ENCODE results near the gene TFAM. TPM values are rescaled to one million over a fixed set of nuclear protein-coding genes. Genes with fewer than 3 reads are reported as not detected.
A peak's percentile ranks its signal among the peaks of the same experiment; 100 is the strongest.

TFAM gene
- total RNA-seq, 1 donor from 2014 or later = 16.1 TPM

DNA sequence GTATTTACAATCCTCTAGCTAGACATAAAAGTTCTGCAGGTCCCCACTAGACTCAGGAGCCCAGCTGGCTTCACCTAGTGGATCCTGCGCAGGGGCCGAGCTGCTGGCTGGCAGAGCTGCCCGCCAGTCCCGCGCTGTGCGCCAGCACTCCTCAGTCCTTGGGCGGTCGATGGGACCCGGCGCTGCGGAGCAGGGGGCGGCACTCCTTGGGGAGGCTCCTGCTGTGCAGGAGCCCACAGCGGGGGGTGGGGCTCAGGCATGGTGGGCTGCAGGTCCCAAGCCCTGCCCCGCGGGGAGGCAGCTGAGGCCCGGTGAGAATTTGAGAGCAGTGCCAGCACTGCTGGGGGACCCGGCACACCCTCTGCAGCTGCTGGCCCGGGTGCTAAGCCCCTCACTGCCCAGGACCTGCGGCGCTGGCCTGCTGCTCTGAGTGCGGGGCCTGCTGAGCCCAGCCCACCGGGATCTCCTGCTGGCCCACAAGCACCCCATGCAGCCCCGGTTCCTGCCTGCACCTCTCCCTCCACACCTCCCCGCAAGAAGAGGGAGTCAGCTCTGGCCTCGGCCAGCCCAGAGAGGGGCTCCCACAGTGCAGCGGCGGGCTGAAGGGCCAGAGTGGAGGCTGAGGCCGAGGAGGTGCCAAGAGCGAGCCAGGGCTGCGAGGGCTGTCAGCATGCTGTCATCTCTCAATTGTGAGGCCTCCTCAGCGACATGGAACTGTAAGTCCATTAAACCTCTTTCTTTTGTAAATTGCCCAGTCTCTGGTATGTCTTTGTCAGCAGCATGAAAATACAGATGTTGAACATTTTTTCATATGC lies 63.1 kb downstream of the TFAM start:
- Mint-ChIP-seq H3K36me3 (ENCODE audit: low read depth) (no peaks in the 10 kb centered on the region), H3K27ac (ENCODE audit: unreplicated experiment) (no peak overlapping the region), H3K4me3 (ENCODE audit: unreplicated experiment) (no peak overlapping the region), H3K4me1 (ENCODE audit: low read depth) (peaks cover 30% of the 10 kb centered on the region), H3K9me3 (ENCODE audit: low read depth) (no peaks in the 10 kb centered on the region), H3K27me3 (ENCODE audit: low read depth) (no peaks in the 10 kb centered on the region)
- DNase-seq (ENCODE audit: low spot score) = peak; percentile 92
- TF ChIP-seq CTCF (IDR thresholded peaks at IDR 0.05) = no peak

Other genes starting within 250 kb of the TFAM start
- gene IPMK, start 117.5 kb upstream of the TFAM start, total RNA-seq = 2.9 to 3.3 TPM (median 3.0 TPM) in 3 replicates
- gene CISD1, start 116.2 kb upstream of the TFAM start, total RNA-seq = 22.6 to 37.7 TPM (median 25.5 TPM) in 3 replicates
- 12.7 to 13.0 TPM (median 12.7 TPM) in 3 replicates for gene UBE2D1, start 50.4 kb upstream of the TFAM start, total RNA-seq
- gene BICC1, start 127.5 kb downstream of the TFAM start, total RNA-seq = 32.2 to 51.1 TPM (median 32.4 TPM) in 3 replicates